Measurements from ENCODE around the gene UGT1A9.

GRCh38 chr2:233760043-233760442, 88.3 kb downstream of the UGT1A9 start, which contains the start of gene UGT1A1:
- no peak for TF ChIP-seq CTCF (IDR thresholded peaks at IDR 0.05 in 2 of 3, conservative IDR thresholded peaks at IDR 0.05 in 1 of 3; ENCODE audit: control insufficient read depth in 2 of 3, extremely low read depth in 1 of 3, insufficient read depth in 1 of 3, low read depth in 3 of 3, low read length in 3 of 3)
- TF ChIP-seq RFX5 (IDR thresholded peaks at IDR 0.05; ENCODE audit: low read depth, low read length): no peak
- no peak for TF ChIP-seq ATF3 (IDR thresholded peaks at IDR 0.05; ENCODE audit: borderline replicate concordance, extremely low read depth, low read depth, low read length)
- no peak for TF ChIP-seq USF1 (IDR thresholded peaks at IDR 0.05; ENCODE audit: borderline replicate concordance, extremely low read length, insufficient read depth, low read depth, low read length)
- no peak for TF ChIP-seq POLR2A (IDR thresholded peaks at IDR 0.05; ENCODE audit: low read depth, low read length)
- TF ChIP-seq IRF3 (IDR thresholded peaks at IDR 0.05): no peak
- no peak for TF ChIP-seq RELA (IDR thresholded peaks at IDR 0.05; ENCODE audit: borderline replicate concordance, partially characterized antibody)
- TF ChIP-seq NBN (IDR thresholded peaks at IDR 0.05): no peak
